ENCODE data around the gene SLC22A14. TPM values are rescaled to one million over a fixed set of nuclear protein-coding genes. Genes with fewer than 3 reads are reported as not detected.

The SLC22A14 gene
- total RNA-seq, 1 donor: not detected

DNA sequence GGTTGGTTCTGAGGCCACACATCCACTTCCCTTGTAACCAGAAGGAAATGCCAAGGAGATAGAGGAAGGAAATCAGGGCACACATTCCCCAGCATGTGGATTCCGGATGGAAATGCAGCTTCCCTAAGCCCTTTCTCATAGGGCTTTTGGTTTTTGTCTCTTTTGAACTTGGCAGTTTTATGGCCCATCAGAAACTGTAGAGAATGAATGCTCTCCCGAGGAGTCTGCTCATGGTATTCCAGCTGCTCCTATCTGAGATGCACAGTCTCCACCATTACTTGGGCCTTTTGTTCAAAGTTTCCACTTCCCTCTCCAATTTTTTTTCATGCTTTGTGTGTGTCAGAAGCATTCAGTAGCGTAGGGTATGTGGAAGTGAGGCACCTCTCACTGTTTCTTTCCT is 85.7 kb downstream of the SLC22A14 start:
- no peak for DNase-seq (ENCODE audit: low read depth)
- no peak overlapping the region for H3K4me3 ChIP-seq (ENCODE audit: low read depth, low read length)
- TF ChIP-seq, protein P1, sequence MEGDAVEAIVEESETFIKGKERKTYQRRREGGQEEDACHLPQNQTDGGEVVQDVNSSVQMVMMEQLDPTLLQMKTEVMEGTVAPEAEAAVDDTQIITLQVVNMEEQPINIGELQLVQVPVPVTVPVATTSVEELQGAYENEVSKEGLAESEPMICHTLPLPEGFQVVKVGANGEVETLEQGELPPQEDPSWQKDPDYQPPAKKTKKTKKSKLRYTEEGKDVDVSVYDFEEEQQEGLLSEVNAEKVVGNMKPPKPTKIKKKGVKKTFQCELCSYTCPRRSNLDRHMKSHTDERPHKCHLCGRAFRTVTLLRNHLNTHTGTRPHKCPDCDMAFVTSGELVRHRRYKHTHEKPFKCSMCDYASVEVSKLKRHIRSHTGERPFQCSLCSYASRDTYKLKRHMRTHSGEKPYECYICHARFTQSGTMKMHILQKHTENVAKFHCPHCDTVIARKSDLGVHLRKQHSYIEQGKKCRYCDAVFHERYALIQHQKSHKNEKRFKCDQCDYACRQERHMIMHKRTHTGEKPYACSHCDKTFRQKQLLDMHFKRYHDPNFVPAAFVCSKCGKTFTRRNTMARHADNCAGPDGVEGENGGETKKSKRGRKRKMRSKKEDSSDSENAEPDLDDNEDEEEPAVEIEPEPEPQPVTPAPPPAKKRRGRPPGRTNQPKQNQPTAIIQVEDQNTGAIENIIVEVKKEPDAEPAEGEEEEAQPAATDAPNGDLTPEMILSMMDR (IDR thresholded peaks at IDR 0.05; ENCODE audit: insufficient read depth, low read length): no peak

Small RNA genes lying within 50 kb of the gene (small RNA-seq; reads per million reads assigned to genes)
- gene RNU6-235P: not detected

Other genes starting within 250 kb of the SLC22A14 start
- 0.09 and 0.25 TPM in 2 replicates for gene DLEC1, start 243.1 kb upstream of the SLC22A14 start, total RNA-seq (ENCODE audit: low replicate concordance)
- gene ACAA1, start 145.2 kb upstream of the SLC22A14 start, total RNA-seq (ENCODE audit: low replicate concordance): 20.6 and 40.9 TPM in 2 replicates
- 8.3 and 20.7 TPM in 2 replicates for gene MYD88, start 143.6 kb upstream of the SLC22A14 start, total RNA-seq (ENCODE audit: low replicate concordance)
- 36.2 and 38.0 TPM in 2 replicates for gene OXSR1, start 116.8 kb upstream of the SLC22A14 start, total RNA-seq (ENCODE audit: low replicate concordance)
- 0.45 TPM in 1 of 2 replicates, not detected in the other for gene SLC22A13, start 16.5 kb upstream of the SLC22A14 start, total RNA-seq (ENCODE audit: low replicate concordance)
- gene XYLB, start 64.5 kb downstream of the SLC22A14 start, total RNA-seq (ENCODE audit: low replicate concordance): 4.9 and 12.2 TPM in 2 replicates
- 1.6 and 2.5 TPM in 2 replicates for gene ACVR2B, start 171.6 kb downstream of the SLC22A14 start, total RNA-seq (ENCODE audit: low replicate concordance)
- 14.4 and 39.6 TPM in 2 replicates for gene EXOG, start 214.0 kb downstream of the SLC22A14 start, total RNA-seq (ENCODE audit: low replicate concordance)

Measured in fibroblast of the aortic adventitia (primary cell).